Endothelial cell of umbilical vein (primary cell): ENCODE data around the gene LRP1. TPM values are rescaled to one million over a fixed set of nuclear protein-coding genes. Genes with fewer than 3 reads are reported as not detected.

ENCODE experiments used
- BruUV-seq: library from RNA; stranded (reverse); fragments of 400-500 nt; replicated peaks from 2 replicates; lab custom pipeline; 2021; lab: Mats Ljungman, UMichigan
- CTCF ChIA-PET: fragments of 300-600, 350-600 bp; sonication (Branson Sonifier 250); formaldehyde crosslinking; loops from one replicate; lab custom pipeline; 2021; ENCODE audit warnings: antibody characterized with exemption, inconsistent platforms; lab: Charles Lee
- POLR2A ChIA-PET: fragments of 300-600, 350-600 bp; sonication (Branson Sonifier 250); formaldehyde crosslinking; loops from one replicate; lab custom pipeline; 2021; ENCODE audit warnings: antibody characterized with exemption, inconsistent platforms; lab: Charles Lee
- DNase-seq: peaks from one replicate; pipeline ENCODE4 v3.0.0-alpha.2; 2011; ENCODE audit warnings: low read depth, low spot score
- FAIRE-seq: peaks from 2 replicates; lab custom pipeline; 2011; peaks lifted over from hg19 to GRCh38; lab: Jason Lieb, UNC
- H2AFZ ChIP-seq: 2 replicates; pipeline ENCODE4 v1.6.0; 2012; ENCODE audit warnings: low read depth, low read length, control low read depth, inconsistent platforms
- H3K27ac ChIP-seq: 2 replicates; pipeline ENCODE4 v1.5.1; 2011; ENCODE audit warnings: low read depth, mild to moderate bottlenecking, control low read depth, low read length, moderate library complexity; ENCODE audit not compliant: insufficient read depth
- H3K27me3 ChIP-seq, 2 experiments: 2 replicates each; pipeline versions ENCODE4 v1.6.0 to v1.6.1; 2011; ENCODE audit warnings: low read length in 2 of 2, mixed read lengths in 1 of 2; ENCODE audit not compliant: control insufficient read depth in 2 of 2, insufficient read depth in 2 of 2
- H3K36me3 ChIP-seq, 2 experiments: 2 replicates in 1 of 2; 3 replicates in 1 of 2; pipeline ENCODE4 v1.5.1; 2011; ENCODE audit warnings: low read length in 2 of 2, mild to moderate bottlenecking in 1 of 2, moderate library complexity in 1 of 2; ENCODE audit not compliant: control insufficient read depth in 2 of 2, insufficient read depth in 2 of 2; ENCODE audit errors: extremely low read depth in 1 of 2
- H3K4me1 ChIP-seq: 3 replicates; pipeline ENCODE4 v1.5.1; 2011; ENCODE audit warnings: mild to moderate bottlenecking, low read length; ENCODE audit not compliant: control insufficient read depth, insufficient read depth; ENCODE audit errors: extremely low read depth
- H3K4me2 ChIP-seq: 2 replicates; pipeline ENCODE4 v1.6.1; 2011; ENCODE audit warnings: low read length, control low read depth, mixed read lengths; ENCODE audit not compliant: insufficient read depth
- H3K4me3 ChIP-seq, 3 experiments: fragments of 200-600 bp in 1 of 3; sonication (generic), shearing (Covaris generic) in 1 of 3; replicated peaks in 1 of 3; 2 replicates each; pipeline ENCODE4 v1.5.1; 2011 to 2016; ENCODE audit warnings: control low read depth in 3 of 3, low read length in 3 of 3, mild to moderate bottlenecking in 2 of 3, inconsistent platforms in 1 of 3, low read depth in 1 of 3, moderate library complexity in 1 of 3; ENCODE audit not compliant: insufficient read depth in 1 of 3
- H3K79me2 ChIP-seq: 2 replicates; pipeline ENCODE4 v1.6.0; 2012; ENCODE audit warnings: low read length, inconsistent platforms; ENCODE audit not compliant: control insufficient read depth, insufficient read depth
- H3K9ac ChIP-seq: replicated peaks from 2 replicates; pipeline ENCODE3; 2011; ENCODE audit warnings: low read length, control low read depth; ENCODE audit not compliant: insufficient read depth; ENCODE audit errors: extremely low read depth
- H3K9me1 ChIP-seq: replicated peaks from 3 replicates; pipeline ENCODE4 v1.6.0; 2011; ENCODE audit warnings: mild to moderate bottlenecking, low read length; ENCODE audit not compliant: control insufficient read depth, insufficient read depth; ENCODE audit errors: extremely low read depth
- H3K9me3 ChIP-seq: replicated peaks from 2 replicates; pipeline ENCODE4 v1.5.1; 2012; ENCODE audit warnings: low read length, inconsistent platforms; ENCODE audit not compliant: control insufficient read depth, insufficient read depth
- H4K20me1 ChIP-seq: replicated peaks from 2 replicates; pipeline ENCODE3; 2011; ENCODE audit warnings: mild to moderate bottlenecking, low read length; ENCODE audit not compliant: control insufficient read depth, insufficient read depth; ENCODE audit errors: extremely low read depth
- FOS ChIP-seq: IDR thresholded peaks from 2 replicates; pipeline ENCODE4 v1.6.1; 2011; ENCODE audit warnings: mild to moderate bottlenecking, low read length, moderate library complexity, borderline replicate concordance; ENCODE audit not compliant: insufficient read depth
- POLR2A ChIP-seq: IDR thresholded peaks from 2 replicates; pipeline ENCODE4 v1.6.1; 2012; ENCODE audit warnings: low read depth, mild to moderate bottlenecking, control low read depth, low read length
- dilution Hi-C: fragments of 300-500 bp; cut with MboI; formaldehyde crosslinking; loops from one replicate; pipeline ENCODE4 v1.15.0; 2019; ENCODE audit warnings: low sequenced_read_pairs; ENCODE audit not compliant: extremely low pct_ligation_motif_present
- intact Hi-C: fragments of 100-400 bp; cut with micrococcal nuclease; formaldehyde crosslinking; loops from one replicate; pipeline ENCODE4 v1.10.0; 2022
- polyA plus RNA-seq, 4 experiments: library from polyadenylated mRNA; depleted of rRNA in 3 of 4; stranded (reverse) in 3 of 4; unstranded in 1 of 4; fragments of >200 nt; gene quantifications; 2 replicates each; pipeline versions ENCODE4 v1.2.1 to v1.2.3, GENCODE V29; 2011 to 2012; ENCODE audit warnings: missing spikeins in 1 of 4
- total RNA-seq: library from RNA; stranded (reverse); gene quantifications from 2 replicates; pipeline ENCODE4 v1.2.3, GENCODE V29; 2021

Gene LRP1
- total and polyA plus RNA-seq, 2 donors (not counting 3 experiments of a cell fraction or from before 2014, with no cell fraction given): 1.6 to 4.6 TPM

DNA sequence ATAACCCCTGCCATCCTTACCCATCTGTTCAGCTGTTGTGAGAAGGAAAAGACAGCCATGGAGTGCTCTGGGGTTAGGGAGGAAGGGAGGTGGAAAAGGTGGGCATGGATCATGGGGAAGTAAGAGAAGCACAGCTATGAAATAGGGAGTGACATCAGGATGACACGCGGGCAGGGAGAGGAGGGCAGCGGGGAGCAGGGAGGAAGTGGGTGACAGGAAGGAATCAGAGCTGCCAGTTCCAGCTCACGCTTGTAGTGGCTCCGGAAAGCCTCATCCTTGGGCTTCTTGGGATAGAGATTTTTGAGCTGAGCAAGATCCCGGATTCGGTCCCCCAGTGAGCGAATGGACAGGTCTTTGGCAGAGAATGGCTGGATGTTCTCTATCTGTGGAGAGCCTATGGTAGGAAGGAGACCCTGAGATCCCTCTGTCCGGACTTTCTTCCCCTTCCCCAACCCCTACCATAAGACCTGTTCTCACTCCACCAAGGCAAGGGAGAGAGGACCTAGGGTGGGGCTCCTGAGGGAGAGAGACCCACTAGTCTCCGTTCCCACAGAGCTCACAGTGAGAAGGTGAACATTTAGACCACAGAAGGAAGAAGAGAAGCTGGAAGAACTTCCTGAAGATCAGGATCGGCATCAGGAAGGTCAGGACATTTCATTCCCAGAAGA is 29.1 kb upstream of the LRP1 start:
- Histone ChIP-seq H3K9me1 (no peaks in the 10 kb centered on the region), H3K27ac (no peak overlapping the region), H3K79me2 (no peaks in the 10 kb centered on the region), H3K27me3 (no peaks in the 10 kb centered on the region), H3K36me3 (peaks cover 4 to 40% of the 10 kb centered on the region in 2 experiments), H3K9me3 (no peaks in the 10 kb centered on the region), H3K4me1 (peaks cover 4% of the 10 kb centered on the region), H3K9ac (no peak overlapping the region), H4K20me1 (no peaks in the 10 kb centered on the region), H3K4me3 (no peak overlapping the region), H2AFZ (no peak overlapping the region), H3K4me2 (no peak overlapping the region)
- CTCF ChIA-PET: interaction anchor here (3.5 to 14.4 kb wide), 2 partner anchors 12 to 30 kb away, joined by 15 to 158 read pairs; partner anchors contain the start of gene STAT6
- intact Hi-C loops (no loop called here), dilution Hi-C loops (no loop called here)
- TF ChIP-seq FOS: no peak
- BruUV-seq: TSS peak; percentile 0
- FAIRE-seq (no peak), DNase-seq (no peak)
- POLR2A ChIA-PET: interaction anchor here (2.2 kb wide), 1 partner anchor 12 kb away, joined by 9 read pairs; the partner anchor contains the start of gene STAT6

DNA sequence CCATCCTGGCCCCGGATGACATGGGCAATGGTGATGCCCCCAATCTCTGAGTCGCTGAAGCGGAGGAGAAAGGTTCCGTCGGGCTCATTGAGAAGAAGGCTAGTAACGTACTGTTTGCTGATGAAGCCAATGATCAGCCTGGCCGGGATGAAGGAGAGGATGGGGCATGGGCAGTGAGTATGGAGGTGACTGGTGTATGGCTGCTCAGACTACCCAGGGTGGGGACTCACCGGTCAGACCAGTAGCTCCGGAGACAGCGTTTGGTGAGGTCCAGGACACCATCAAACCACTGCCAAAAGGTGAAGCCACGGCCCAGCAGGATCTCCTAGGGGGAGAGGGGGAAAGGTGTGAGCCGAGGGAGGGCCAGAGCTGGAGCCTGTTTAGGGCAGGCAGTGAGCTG is 28.5 kb upstream of the LRP1 start:
- ChIA-PET CTCF (interaction anchor here (3.5 to 14.4 kb wide), 2 partner anchors 11 to 31 kb away, joined by 15 to 158 read pairs; partner anchors contain the start of gene STAT6), POLR2A (no interaction called here)
- Histone ChIP-seq H3K9me3 (no peaks in the 10 kb centered on the region), H3K4me3 (no peak overlapping the region), H3K36me3 (peaks cover 4 to 40% of the 10 kb centered on the region in 2 experiments), H2AFZ (no peak overlapping the region), H4K20me1 (no peaks in the 10 kb centered on the region), H3K4me1 (peaks cover 4% of the 10 kb centered on the region), H3K79me2 (no peaks in the 10 kb centered on the region), H3K4me2 (no peak overlapping the region), H3K27ac (no peak overlapping the region), H3K9me1 (no peaks in the 10 kb centered on the region), H3K9ac (no peak overlapping the region), H3K27me3 (no peaks in the 10 kb centered on the region)
- FAIRE-seq (no peak), DNase-seq (no peak)
- intact Hi-C loops (no loop called here), dilution Hi-C loops (no loop called here)
- TF ChIP-seq POLR2A: no peak
- no TSS peak for BruUV-seq
